ENCODE measurements around the gene ABCC4. TPM values are rescaled to one million over a fixed set of nuclear protein-coding genes. Genes with fewer than 3 reads are reported as not detected.
"Not testable (repeated sequence)": the region's sequence is repeated elsewhere in the genome, so short reads cannot be mapped to it uniquely, and the experiment has no call there.

ABCC4 gene
- total RNA-seq, 6 experiments from 2014 or later = 24.7 to 28.4 (median 26.0) TPM

DNA sequence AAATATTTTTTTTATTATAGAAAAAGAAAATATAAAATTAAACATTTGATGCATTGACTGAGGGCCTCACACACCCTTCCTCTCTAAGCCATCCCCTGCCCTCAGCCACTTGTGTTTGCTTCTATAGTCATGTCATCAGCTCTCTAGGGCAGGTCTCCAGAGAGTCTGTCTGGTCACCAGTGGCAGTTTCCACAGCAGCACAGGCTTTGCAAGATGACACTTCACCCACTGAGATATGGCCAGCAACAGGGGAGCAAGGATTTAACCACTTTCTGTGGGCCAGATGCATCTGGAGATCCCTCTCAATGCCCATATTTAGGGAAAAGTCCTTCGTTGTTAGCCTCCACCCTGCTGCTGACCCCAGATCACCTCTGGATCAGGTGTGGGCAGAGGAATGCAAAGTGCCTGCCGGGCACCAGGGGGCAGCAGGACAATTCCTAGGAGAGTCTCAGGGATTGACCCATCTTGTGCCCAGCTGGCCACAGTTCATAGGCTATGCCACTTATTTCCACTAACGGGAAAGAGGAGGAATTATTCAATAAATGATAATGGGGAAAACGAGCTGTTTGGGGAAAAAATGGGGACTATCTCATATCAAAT is 4.8 kb downstream of the ABCC4 start:
- DNase-seq = no peak
- TF ChIP-seq, protein P1, sequence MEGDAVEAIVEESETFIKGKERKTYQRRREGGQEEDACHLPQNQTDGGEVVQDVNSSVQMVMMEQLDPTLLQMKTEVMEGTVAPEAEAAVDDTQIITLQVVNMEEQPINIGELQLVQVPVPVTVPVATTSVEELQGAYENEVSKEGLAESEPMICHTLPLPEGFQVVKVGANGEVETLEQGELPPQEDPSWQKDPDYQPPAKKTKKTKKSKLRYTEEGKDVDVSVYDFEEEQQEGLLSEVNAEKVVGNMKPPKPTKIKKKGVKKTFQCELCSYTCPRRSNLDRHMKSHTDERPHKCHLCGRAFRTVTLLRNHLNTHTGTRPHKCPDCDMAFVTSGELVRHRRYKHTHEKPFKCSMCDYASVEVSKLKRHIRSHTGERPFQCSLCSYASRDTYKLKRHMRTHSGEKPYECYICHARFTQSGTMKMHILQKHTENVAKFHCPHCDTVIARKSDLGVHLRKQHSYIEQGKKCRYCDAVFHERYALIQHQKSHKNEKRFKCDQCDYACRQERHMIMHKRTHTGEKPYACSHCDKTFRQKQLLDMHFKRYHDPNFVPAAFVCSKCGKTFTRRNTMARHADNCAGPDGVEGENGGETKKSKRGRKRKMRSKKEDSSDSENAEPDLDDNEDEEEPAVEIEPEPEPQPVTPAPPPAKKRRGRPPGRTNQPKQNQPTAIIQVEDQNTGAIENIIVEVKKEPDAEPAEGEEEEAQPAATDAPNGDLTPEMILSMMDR (IDR thresholded peaks at IDR 0.05) = peak; percentile 78
- H3K4me3 Mint-ChIP-seq = no peak overlapping the region
- peaks cover 18% of the 10 kb centered on the region for H3K36me3 Mint-ChIP-seq (ENCODE audit: low read depth)
- H3K27ac Mint-ChIP-seq = peak overlapping the region; percentile 14; the same call in 1 of the 2 replicates
- peaks cover 2% of the 10 kb centered on the region for H3K27me3 Mint-ChIP-seq (ENCODE audit: insufficient read depth)
- H3K9me3 Mint-ChIP-seq = no peaks in the 10 kb centered on the region
- H3K4me1 Mint-ChIP-seq (ENCODE audit: low read depth) = peaks cover 44% of the 10 kb centered on the region

DNA sequence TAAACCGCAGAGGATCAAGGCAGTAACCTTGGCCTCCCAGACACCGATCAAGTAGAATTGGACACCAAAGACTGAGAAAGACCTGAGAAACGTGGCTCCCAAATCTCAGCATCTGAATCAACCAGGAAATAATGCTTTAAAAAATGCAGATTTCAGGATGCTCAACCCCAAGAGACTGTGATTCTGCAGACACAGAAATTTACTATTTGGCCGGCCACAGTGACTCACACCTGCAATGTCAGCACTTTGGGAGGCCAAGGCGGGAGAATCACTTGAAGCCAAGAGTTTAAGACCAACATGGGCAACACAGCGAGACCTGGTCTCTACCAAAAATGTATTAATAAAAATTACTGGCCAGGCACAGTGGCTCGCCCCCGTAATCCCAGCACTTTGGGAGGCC is 6.2 kb downstream of the ABCC4 start:
- H3K27ac Mint-ChIP-seq = no peak overlapping the region
- no peaks in the 10 kb centered on the region for H3K9me3 Mint-ChIP-seq
- TF ChIP-seq, protein P1 (IDR thresholded peaks at IDR 0.05) = no peak
- no peak overlapping the region for H3K4me3 Mint-ChIP-seq
- peaks cover 40% of the 10 kb centered on the region for H3K4me1 Mint-ChIP-seq (ENCODE audit: low read depth)
- no peak for DNase-seq
- H3K36me3 Mint-ChIP-seq (ENCODE audit: low read depth) = peaks cover 18% of the 10 kb centered on the region
- H3K27me3 Mint-ChIP-seq (ENCODE audit: insufficient read depth) = peaks cover 2% of the 10 kb centered on the region

DNA sequence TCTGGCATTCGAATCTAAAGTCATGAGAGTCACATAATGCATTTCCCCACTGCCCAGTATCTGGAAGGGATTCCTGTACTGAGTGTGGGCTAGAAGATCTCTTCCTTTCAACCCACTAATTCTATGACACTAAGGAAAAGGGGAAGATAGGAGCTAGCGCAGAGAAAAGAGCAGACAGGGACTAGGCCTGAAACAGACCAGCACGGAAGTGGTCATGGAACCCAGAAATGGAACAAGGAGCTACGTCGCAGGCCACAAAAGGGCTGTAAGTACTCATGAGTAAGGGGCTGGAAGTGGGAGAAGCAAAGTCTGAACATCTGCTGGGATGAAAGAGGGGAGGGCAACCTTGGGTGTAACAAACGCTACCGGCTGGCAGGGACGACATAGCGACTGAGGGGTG is 8.6 kb downstream of the ABCC4 start:
- H3K27ac Mint-ChIP-seq = no peak overlapping the region
- no peak overlapping the region for H3K4me3 Mint-ChIP-seq
- no peaks in the 10 kb centered on the region for H3K9me3 Mint-ChIP-seq
- H3K27me3 Mint-ChIP-seq (ENCODE audit: insufficient read depth) = peaks cover 2% of the 10 kb centered on the region; the same call in 1 of the 2 replicates
- TF ChIP-seq, protein P1 (IDR thresholded peaks at IDR 0.05) = no peak
- peaks cover 28% of the 10 kb centered on the region for H3K4me1 Mint-ChIP-seq (ENCODE audit: low read depth)
- peaks cover 18% of the 10 kb centered on the region for H3K36me3 Mint-ChIP-seq (ENCODE audit: low read depth)
- no peak for DNase-seq

DNA sequence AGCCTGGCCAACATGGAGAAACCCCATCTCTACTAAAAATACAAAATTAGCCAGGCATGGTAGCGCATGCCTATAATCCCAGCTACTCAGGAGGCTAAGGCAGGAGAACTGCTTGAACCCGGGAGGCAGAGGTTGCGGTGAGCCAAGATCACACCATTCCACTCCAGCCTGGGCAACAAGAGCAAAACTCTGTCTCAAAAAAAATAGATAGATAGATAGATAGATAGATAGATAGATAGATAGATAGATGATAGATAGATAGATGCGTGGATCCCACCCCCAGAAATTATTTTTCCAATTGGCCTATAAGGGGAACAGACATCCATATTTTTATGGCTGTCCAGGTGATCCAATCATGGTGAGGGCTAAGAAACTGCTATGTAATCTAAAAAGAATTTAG is 11.3 kb downstream of the ABCC4 start:
- Mint-ChIP-seq H3K36me3 (ENCODE audit: low read depth) (peaks cover 18% of the 10 kb centered on the region), H3K4me1 (ENCODE audit: low read depth) (peaks cover 10% of the 10 kb centered on the region)
- H3K27ac Mint-ChIP-seq; H3K27me3 Mint-ChIP-seq (ENCODE audit: insufficient read depth); H3K4me3 Mint-ChIP-seq; DNase-seq; H3K9me3 Mint-ChIP-seq: not testable (repeated sequence)

DNA sequence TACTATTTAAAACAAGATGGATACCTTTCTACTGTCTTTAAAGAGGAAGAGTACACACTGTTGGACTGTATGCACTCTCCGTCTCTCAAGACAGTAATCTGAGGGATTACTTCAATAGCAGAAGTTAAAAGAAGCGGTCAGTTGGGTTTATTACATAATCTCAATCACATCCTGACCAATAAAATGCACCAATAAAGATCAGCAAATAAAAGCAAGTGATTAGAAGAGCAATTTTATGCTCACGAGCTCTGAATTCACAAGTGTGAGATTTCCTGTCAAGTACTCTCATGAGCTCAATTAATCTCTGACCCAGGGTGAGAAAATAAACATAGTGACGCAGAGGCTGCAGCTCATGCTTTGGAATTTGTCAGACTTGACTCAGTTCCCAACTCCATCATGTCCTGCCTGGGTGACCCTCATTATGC is 12.2 kb downstream of the ABCC4 start:
- Mint-ChIP-seq H3K4me3 (no peak overlapping the region), H3K36me3 (ENCODE audit: low read depth) (peaks cover 18% of the 10 kb centered on the region), H3K27ac (peak overlapping the region; percentile 37; the same call in 1 of the 2 replicates), H3K27me3 (ENCODE audit: insufficient read depth) (no peaks in the 10 kb centered on the region), H3K4me1 (ENCODE audit: low read depth) (peaks cover 9% of the 10 kb centered on the region), H3K9me3 (no peaks in the 10 kb centered on the region)
- DNase-seq = no peak
- TF ChIP-seq, protein P1 (IDR thresholded peaks at IDR 0.05) = no peak

DNA sequence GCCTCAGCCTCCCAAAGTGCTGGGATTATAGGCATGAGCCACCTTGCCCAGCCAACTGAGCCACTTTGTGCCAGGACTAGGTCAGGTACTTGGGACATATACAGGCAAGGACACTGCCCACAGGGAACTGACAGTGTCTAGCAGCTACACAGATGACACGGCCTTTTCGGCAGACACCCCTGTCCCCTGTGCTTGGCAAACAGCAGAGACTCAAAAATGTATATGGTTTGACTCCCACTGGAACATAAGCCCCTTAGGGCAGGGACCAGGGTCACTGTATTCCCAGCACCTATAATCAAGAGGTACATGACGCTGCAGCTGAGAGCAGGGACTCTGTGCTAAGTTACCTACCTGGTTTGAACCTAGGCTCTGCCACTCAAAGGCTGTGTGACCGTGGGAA is 16.8 kb downstream of the ABCC4 start:
- H3K4me3 Mint-ChIP-seq = no peak overlapping the region
- H3K27me3 Mint-ChIP-seq (ENCODE audit: insufficient read depth) = no peaks in the 10 kb centered on the region
- no peak for DNase-seq
- TF ChIP-seq, protein P1 (IDR thresholded peaks at IDR 0.05) = no peak
- H3K4me1 Mint-ChIP-seq (ENCODE audit: low read depth) = peaks cover 35% of the 10 kb centered on the region
- H3K27ac Mint-ChIP-seq = no peak overlapping the region
- H3K9me3 Mint-ChIP-seq = no peaks in the 10 kb centered on the region
- H3K36me3 Mint-ChIP-seq (ENCODE audit: low read depth) = peaks cover 7% of the 10 kb centered on the region; the same call in 1 of the 2 replicates

Data from HFFc6 (cell line).